ENCODE measurements around the gene CPNE8.

CPNE8 gene

DNA sequence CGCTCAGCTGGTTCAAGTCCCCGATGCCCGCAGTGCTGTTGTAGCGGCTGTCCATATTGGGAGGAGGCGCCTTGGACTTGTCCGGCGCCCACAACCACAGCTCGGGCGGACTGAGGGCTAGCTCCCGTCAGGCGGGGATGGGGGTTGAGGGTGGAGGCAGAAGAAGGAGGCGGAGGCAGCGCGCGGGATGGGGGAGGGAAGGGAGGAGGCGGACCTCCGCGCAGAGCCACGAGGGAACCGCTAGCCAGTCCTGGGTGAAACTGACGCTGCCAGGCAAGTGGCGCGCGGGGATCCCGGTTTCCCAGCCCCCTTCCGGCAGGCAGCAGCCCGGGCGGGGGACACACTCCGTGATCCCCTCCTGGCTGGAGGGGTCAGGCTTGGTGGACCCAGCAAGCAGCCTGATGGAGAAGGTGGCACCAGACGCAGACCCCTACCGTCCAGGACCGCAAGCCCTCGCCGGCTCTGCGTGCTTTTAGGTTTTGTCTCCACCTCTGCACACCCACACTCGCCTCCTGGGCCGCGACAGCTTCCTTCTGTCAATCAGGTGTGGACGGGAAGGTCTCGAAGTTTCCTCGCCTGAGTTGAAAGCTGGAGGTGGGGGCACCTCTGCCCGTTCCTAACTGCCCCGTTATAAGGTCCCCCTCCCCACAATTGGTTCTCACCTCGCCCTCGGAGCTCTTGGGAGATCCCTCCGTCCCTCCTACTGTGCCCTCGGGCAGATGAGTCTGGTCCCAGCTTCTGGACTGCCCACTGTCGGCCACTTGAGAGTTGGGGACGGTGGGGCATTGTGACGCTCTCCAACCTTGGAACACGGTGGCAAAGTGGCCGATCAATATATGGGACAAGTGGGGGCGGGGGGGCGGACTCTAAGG, at the start of gene CPNE8:
CPNE8 (minus strand) TSS at position 112 of the 872 bp plus-strand sequence; CDS start at position 55, 57 bp downstream.
- DNase-seq: no peak

DNA sequence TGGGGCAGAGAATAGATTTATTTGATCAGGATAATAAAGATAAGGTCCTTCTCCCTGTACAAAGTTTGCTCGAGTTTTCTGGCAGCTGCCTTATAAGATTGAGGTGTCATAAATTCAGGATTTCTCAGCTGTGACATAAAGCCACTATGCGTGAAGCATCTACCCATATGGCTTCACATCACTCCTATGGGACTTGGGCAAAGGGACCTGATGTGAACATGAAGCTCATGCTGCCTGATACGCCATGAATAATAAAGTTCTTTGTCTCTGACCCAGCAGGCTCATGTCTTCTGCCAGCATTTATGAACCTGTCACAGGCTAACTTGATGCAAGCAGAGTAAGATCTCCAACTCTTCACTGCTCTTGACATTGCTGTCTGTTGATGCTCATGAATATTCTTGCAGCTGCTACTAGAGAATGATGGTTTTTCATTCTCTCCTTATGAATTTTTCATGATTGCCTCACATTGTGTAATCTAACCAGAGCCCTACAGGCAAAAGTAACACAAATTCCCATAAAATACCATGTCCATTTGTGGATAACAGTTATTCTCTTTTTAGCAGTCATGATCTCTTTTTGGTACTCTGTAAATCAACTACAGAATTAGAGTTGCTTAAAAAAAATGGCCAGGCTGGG, 49.0 kb upstream of the CPNE8 start:
- no peak for DNase-seq

DNA sequence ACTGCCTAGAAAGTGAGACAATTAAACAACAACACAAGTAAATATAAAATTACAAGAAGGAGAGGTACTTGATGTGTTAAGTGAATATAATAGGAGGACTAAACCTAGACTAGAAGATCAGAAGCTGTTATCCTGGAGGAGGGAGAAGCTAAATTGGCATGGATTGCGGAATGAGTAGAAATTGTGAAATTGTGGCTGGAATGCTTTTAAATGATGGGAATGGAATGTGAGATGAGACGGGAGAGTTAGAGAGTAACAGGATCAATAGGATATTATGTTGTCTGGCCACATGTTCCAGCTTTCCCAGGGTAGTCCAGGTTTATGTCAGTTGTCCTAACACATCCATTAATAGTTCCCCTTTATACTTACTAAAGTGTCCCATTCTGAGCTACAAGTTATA, 44.0 kb upstream of the CPNE8 start:
- DNase-seq: no peak

DNA sequence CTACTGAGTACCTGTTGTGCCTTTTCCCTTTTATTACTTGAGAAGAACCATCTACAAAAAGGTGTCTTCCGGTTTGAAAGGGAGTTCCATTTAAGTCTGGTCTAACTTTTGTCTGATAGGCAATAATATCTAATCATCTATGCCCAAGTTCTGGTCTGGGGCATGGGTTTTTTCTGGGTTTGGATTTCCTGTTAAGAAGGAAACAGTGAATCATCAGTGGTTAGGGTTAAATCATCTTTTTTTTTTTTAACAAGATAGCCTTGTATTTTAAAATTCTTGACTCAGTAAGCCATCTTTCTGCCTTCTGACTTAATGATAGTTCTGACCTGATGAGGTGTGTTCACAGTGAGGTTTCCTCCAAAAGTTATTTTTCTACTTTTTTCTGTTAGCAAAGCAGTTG, 29.3 kb upstream of the CPNE8 start:
- DNase-seq: no peak

DNA sequence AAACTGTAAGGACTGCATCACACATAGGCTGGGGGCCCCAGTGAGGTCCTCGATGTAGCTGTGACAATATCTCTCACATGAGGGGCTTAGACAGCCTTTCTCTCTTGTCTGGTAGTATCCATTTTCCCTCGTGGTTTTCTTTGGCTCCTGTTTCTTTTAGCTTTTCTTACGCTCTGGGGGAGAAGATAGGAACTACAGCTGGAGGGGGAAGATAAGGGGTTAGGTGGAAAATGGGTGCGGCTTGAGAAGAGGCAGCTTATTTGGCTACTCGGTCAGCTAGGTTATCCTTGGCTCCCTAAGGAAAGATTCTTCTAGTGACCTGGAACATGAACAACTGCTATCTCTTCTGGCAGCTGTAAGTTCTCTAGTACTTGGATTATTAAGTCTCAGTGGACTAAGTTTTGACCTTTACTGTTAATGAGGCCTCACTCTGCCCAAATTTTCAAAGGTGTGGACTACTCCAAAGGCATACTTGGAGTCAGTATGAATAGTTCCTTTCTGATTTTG, 28.7 kb upstream of the CPNE8 start:
- DNase-seq: no peak

DNA sequence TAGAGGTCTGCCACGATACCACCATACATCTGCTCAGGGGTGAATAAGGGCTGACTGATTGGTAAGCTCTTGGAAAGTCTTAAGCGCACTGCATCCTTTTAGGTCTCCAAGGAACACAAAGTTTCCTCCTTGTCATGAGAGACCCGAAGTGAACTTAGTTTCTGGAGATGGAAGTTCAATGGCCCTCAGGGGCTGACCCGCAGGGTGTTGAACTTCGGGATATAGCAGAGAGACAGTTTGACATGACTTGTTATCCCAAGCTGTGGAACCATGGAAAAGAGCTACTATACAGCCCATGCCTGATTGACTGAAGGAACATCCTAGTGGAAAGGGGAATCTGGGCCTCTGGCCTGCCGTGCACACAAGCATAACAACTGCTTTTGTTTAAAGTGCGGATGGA, 26.9 kb upstream of the CPNE8 start:
- no peak for DNase-seq

DNA sequence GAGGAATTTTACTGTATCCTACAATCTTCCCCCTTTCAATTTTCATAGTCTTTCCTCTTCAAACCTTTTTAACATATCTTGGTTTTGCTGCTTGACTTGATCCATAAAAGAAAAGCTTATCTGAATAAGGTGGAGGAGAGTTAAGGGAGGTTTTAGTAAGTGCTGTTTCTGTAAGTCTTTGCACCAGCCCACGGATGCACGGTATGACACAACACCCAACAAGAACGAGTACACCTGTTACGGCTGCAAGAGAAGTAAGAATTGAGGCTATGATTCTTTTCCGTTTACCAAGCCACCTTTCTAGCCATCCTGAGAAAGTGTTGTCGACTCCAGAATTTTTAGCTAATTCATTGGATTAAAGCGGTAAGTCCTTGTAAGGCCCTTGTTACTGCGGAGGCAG, 26.1 kb upstream of the CPNE8 start:
- no peak for DNase-seq

DNA sequence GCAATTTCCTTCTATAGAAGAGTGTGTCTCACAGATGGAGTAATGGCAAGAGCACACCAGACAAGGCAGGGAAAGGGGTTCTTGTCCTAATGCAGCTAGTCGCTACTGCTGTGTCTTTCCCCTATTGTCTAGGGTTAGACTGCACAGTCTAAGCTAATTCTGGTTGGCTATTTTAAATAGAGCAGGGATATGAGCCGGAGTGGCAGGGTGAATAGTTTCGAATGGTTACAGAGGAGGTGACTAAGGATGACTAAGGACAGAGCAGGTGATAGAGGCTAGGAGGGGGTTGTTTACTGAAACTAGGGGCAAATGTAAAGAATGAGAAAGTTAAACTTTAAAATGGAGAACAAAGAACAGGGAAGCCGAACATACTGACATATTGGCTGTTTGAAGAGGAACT, 25.6 kb upstream of the CPNE8 start:
- DNase-seq: no peak

DNA sequence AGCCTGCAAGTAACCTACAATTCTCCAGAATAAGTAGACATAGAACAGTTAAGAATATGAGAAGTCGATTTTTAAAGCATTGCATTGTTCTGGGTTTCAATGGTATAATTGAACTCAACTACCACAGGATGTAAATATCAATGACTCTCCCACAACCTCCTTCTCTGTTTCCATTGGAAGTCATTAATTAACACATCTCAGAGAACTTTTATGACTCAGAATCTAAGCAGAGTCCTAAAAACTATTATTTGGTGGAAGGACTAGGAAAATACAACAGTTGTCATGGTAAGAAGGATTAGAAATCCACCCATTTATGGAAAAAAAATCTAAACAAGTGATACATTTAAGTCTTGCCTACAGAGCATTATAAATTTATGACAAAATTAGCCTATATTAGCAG, 21.1 kb upstream of the CPNE8 start:
- DNase-seq: no peak

DNA sequence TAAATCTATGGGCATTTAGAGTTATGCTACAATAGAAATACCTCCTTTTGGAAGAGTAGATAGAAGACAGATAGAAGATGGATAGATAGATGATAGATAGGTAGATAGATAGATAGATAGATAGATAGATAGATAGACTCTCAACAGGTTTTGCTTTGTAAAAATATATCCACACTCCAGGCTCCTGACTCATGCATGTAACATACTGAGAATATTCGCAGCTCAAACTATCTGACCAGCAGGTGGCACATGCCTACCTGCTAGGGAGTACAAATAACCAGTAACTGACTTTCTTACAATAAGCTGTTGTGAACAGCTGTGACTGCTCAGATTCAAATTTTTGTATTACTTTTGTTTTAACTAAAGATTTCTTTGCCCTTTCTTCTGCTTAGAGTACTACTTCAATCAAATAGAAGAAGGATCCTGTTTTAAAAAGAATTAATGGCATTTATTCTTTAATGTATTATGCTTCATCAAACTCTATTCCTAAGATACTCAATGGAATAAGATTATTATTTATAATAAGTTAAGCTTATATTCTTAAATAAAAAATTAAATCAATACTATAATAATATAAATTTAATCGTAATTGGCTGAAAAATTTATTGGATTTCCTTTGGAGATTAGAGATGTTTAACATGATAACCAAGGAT, 15.8 kb upstream of the CPNE8 start:
- no peak for DNase-seq

DNA sequence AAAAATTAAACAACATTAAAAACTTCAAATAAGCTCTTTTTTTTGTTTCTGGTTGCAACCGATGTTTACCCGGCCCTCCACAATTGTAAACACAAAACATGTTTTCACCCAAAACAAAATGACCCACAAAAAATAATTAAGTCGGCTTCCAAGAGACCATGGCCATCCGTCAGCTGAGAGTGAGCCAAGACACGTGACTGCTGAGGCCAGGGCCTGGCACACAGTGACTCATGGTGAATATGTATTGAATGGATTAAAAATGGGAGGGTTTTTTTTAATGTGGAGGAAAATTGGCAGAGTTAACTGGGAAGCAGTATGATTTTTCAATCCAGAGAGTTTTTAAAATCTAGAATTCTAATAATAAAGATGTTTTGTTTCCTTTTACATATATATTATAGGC, 13.8 kb upstream of the CPNE8 start:
- DNase-seq: no peak

DNA sequence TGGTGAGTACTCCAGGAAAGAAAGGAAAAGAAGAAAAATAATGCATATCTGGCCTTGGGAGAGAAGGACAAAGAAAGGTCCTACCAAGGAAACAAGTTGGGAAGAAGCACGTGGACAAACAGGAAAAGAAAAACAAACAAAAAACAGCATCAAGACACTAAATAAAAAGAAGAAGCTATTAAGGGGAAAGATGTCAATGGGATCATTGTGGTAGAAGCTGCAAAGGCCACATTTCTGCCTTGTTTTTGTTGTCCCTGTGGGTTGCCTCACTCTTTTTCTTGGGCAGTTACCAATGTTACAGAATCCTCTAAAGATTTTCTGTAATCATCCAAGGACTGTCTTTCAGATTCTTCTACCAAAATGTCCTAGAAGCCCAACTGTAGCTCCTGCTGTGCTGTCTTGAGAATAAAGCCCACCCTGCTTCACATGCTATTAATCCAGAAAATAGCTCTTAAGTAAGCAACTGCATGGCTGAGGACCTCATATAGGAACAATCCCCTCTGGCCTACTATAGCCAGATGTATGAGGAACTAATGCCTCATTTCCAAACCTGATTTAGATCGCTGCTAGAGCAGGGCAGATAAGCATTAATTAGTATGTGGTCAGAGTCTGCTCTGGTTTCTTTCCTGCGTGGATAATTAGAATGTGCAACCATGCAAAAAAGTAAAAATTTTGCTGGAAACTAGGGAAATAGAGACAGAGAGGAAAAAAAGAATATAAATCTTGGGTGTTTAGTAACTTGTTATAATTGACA, 10.2 kb upstream of the CPNE8 start:
- DNase-seq: no peak

DNA sequence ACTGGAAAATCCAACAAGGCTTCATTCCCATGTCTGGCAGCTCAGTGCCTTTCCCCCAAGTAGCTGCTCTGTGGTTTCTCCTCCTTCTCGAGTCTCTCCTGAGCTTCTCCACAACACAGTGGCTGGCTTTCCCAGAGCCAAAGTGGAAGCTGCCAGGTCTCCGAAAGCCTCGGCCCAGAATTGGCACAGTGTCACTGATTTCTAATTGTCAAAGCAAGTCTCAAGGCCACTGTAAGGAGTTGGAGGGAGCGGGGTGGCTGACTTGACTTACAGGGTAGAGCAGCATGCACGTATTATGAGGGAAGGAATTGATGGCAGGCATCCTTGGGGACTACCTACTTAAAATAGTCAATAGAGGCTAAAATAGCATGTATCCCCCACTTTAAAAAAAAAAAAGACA, 6.7 kb upstream of the CPNE8 start:
- no peak for DNase-seq

DNA sequence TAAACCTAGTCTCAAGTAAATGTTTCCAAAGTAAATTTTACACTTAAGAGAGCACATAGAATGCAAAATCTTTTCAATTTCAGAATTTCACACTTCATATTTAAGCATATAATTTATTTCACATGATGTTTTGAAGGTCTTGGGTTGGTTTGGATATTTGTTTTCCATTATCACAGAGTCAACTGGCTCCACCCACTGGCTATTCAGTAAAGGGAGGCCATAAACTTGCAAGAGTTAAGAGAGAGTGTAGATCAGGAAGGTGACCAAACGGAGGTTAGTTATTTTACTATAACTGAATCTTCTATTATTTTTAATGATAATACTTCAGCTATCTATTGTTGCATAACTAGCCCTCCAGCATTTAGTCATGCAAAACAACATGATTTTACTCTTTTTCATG, 6.2 kb upstream of the CPNE8 start:
- no peak for DNase-seq

DNA sequence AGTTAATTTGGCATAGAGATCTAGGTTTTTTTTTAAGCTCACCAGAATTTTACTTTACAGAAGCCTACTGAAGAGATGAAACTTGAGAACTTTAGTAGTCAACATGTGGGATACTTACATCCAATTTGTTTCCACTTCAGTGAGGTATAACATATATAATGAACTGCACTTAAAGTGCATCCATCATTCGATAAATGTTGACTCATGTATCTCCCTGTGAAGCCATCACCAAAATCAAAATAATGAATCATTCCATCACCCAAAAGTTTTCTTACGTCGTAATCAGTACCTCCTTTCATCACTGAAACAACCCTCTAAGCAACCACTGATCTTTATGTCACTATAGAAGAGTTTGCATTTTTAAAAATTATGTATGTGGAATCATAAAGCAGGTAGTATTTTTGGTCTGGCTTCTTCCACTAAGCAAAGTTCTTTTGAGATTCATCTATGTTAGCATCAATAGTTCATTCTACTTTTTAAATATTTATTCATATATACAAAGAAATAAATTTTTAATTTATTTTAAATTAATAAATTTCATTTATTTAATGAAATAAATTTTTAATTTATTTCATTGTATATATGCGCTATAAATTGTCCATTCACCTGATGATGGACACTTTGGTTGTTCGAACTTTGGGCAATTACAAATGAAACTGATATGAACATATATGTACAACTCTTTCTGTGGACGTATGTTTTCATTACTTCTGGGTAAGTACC, 2.0 kb upstream of the CPNE8 start:
- DNase-seq: no peak

DNA sequence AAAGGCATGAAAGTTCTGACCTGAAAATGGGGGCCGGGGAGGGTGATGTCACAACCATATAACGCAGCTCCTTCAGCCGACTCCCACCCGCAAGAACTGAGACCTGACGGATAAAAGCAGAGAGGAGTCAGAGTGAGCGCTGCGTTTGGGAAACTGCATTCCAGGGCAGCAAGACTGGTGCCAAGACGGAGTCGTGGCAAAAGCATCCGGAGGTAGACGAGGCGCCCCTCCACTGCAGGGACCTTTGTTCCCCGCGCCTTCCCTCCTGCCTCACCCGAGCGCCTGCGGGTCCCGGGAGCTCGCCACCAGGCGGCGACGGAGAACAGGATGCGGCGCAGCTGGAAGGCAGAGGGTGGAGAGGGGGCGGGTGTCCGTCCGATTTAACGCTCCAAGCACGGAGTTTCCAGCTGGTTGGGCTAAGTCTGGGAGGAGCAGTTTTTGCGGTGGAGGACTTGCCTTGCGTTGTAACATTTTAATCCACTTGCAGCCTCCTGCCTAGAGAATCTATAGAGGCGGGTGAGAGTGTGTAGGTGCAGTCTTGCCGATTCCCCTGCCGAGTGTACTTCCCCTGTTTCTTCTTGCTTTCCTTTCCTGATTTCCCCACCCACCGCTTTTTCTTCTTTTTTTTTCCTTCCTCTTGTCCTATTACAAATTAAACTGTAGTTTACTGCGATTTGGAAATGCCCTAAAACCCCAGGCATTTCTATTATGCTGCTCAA, 1.2 kb upstream of the CPNE8 start:
- DNase-seq: no peak

DNA sequence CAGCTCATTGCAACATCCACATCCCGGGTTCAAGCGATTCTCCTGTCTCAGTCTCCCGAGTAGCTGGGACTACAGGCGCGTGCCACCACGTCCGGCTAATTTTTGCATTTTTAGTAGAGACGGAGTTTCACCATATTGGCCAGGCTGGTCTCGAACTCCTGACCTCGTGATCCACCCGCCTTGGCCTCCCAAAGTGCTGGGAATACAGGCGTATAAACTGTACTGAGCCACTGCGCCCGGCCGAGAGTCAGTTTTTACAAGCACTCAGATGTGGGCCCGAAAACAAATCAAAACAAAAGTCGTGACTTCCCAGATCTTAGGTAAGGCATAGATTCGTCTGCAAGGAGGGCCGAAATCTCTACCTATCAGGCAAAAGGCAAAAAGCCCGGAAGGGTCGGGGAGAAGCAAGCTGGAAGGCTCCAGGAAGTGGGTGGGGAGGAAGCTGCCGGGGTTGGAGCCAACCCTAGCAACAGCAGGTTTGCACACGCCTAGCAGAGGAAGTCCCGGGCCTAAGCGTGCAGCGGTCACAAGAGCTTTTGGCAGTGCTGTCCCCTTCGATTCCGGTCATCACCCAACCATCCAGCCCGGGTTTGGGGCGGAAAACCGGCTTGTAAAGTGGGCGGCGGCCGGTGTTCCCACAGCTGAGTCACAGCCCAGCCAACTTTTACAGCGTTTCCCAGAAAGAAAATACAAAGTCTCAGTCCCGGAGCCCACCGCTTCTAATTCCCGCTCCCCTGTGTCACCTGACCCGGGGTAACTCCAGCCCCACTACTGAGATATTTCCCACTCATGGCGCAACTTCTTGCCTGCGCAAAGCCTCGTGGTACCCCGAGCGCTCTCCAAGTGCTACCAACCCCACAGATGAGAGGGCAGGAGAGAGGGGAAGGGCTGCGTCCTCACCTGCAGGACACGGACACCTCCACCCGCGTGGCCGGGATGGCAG, 583 bp downstream of the CPNE8 start:
- no peak for DNase-seq

DNA sequence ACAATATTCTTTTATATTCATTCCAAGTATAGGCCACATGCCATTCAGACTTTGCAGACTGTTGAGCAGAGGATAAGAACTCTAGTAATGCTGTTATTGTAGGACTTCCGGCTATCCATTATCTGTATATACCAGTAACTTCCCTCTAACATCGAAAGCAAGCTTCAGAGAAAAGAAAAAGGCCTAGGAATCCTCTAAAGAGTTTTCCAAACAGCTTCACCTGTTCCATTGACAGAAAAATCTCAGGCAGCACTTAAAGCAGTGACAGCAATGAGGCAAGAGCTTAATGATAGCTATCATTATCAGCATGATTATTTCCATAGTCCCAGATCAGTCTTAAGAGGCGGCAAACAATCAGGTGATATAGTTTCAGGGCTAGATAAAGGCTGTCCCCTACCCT, 1.8 kb downstream of the CPNE8 start:
- DNase-seq: no peak

DNA sequence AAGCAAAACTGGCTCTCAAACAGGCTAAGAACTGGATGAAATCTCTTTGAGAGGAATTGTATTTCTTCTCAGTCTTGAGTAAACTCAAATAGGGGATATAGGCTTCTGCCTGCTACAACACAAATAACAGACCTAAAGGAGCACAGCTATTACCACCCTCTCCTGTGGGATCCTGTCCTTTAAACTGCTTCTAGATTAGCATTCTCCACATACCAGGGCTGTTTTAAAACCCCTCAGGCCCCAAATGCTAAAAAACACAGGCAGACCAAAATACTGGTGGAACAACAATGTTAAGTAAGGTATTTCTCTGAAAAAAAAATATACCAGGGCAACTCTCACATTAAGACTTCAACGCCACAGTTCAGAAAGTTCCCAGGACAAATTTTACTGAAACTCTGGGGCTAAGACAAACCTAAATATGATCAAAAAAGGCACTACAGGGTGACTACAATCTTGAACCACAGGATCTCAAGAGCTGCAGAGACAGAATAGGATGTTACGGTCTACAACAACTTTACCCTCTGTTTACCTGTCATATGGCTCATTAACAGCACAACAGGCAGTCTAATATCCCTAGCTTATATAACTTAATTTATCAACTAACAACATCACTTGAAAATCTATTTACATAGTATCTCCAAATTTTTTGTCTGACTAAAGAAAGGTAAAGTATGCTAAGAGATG, 7.2 kb downstream of the CPNE8 start:
- DNase-seq: no peak

DNA sequence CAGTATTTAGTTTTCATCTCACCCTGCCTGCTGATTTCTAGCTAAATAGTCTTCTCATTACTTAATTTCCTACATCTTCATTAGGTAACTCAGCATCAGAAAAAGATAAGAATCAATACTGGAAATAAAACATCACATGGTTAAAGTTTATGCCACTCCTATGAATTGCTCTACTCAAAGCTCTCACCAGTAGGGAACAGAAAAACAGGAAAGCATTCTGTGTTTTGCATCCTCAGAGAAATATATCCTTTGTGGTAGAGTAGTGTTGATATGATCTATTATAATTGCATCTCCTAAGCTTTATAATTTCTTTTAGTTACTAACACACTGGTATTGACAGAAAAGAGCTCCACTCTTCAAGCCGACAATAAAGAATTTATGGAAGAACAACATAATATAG, 9.9 kb downstream of the CPNE8 start:
- no peak for DNase-seq

Data from NCI-H2227 treated with DMSO at 0.1 percent for 48 hours (cell line).